ENCODE data around the gene PSAP.

Gene PSAP

GRCh38 chr10:71823356-71823755 is 27.7 kb downstream of the PSAP start:
- DNase-seq: no peak

GRCh38 chr10:71821909-71822763 is 28.9 kb downstream of the PSAP start:
- no peak for DNase-seq

- no peak for DNase-seq
Observed at GRCh38 chr10:71820966-71821365, 30.1 kb downstream of the PSAP start.

- no peak for DNase-seq
Observed at GRCh38 chr10:71819985-71820384, 31.1 kb downstream of the PSAP start.

GRCh38 chr10:71819441-71819861 is 31.6 kb downstream of the PSAP start:
- no peak for DNase-seq

GRCh38 chr10:71818674-71819260 is 32.3 kb downstream of the PSAP start:
- no peak for DNase-seq

GRCh38 chr10:71817831-71818655 is 33.0 kb downstream of the PSAP start:
- DNase-seq: no peak

- no peak for DNase-seq
Observed at GRCh38 chr10:71816936-71817618, 34.0 kb downstream of the PSAP start.

- no peak for DNase-seq
Observed at GRCh38 chr10:71816421-71816851, 34.6 kb downstream of the PSAP start.

GRCh38 chr10:71815515-71816130 is 35.4 kb downstream of the PSAP start:
- no peak for DNase-seq

- no peak for DNase-seq
Observed at GRCh38 chr10:71814922-71815411, 36.1 kb downstream of the PSAP start.

- DNase-seq: no peak
Observed at GRCh38 chr10:71812913-71813590, 38.0 kb downstream of the PSAP start.

GRCh38 chr10:71812016-71812912 is 38.8 kb downstream of the PSAP start:
- peak; percentile 86 to 88 for DNase-seq

GRCh38 chr10:71811351-71811750 is 39.7 kb downstream of the PSAP start:
- no peak for DNase-seq

- DNase-seq: no peak
Observed at GRCh38 chr10:71810048-71810750, 40.9 kb downstream of the PSAP start.

- no peak for DNase-seq
Observed at GRCh38 chr10:71809628-71810027, 41.4 kb downstream of the PSAP start.

GRCh38 chr10:71807557-71808510 is 43.2 kb downstream of the PSAP start:
- DNase-seq: no peak

GRCh38 chr10:71806704-71807556 is 44.1 kb downstream of the PSAP start:
- no peak for DNase-seq

All from activated T-cell treated with anti-CD3 and anti-CD28 coated beads, Interleukin-2, amount 50 U/mL, for 48 hours (primary cell).